ENCODE measurements around the gene PIGA. TPM values are rescaled to one million over a fixed set of nuclear protein-coding genes. Genes with fewer than 3 reads are reported as not detected.

PIGA gene
- total and polyA plus RNA-seq, 2 donors from 2014 or later, result 5.7 to 15.5 TPM

GRCh38 chrX:15366506-15367352 is 31.4 kb upstream of the PIGA start:
- no peak for TF ChIP-seq CTCF (IDR thresholded peaks at IDR 0.05; ENCODE audit: borderline replicate concordance, extremely low read depth, insufficient read depth)
- DNase-seq (no peak), FAIRE-seq (no peak)
- intact Hi-C loops (cut with DNase I), result no loop called here
- no peak overlapping the region for H3K4me3 ChIP-seq (ENCODE audit: low read length in 3 of 3)
- H3K9ac ChIP-seq (ENCODE audit: low read length in 3 of 3), result no peak overlapping the region
- H3K27me3 ChIP-seq (ENCODE audit: control insufficient read depth, insufficient read depth, low read length), result peaks cover 3% of the 10 kb centered on the region
- H3K4me1 ChIP-seq (ENCODE audit: control insufficient read depth in 2 of 3, insufficient read depth in 2 of 3, low read depth in 1 of 3, low read length in 3 of 3), result no peaks in the 10 kb centered on the region
- H3K9me3 ChIP-seq (ENCODE audit: control insufficient read depth in 2 of 3, insufficient read depth in 1 of 3, low read length in 3 of 3), result no peaks in the 10 kb centered on the region
- H3K27ac ChIP-seq (ENCODE audit: low read depth in 2 of 2, low read length in 2 of 2), result no peak overlapping the region
- no peaks in the 10 kb centered on the region for H3K36me3 ChIP-seq (ENCODE audit: control insufficient read depth in 2 of 3, insufficient read depth in 3 of 3, low read length in 3 of 3)

- Histone ChIP-seq H3K27me3 (ENCODE audit: control insufficient read depth, insufficient read depth, low read length) (peaks cover 5% of the 10 kb centered on the region), H3K36me3 (ENCODE audit: control insufficient read depth in 2 of 3, insufficient read depth in 3 of 3, low read length in 3 of 3) (no peaks in the 10 kb centered on the region), H3K4me3 (ENCODE audit: low read length in 3 of 3) (no peak overlapping the region), H3K27ac (ENCODE audit: low read depth in 2 of 2, low read length in 2 of 2) (no peak overlapping the region), H3K4me1 (ENCODE audit: control insufficient read depth in 2 of 3, insufficient read depth in 2 of 3, low read depth in 1 of 3, low read length in 3 of 3) (no peaks in the 10 kb centered on the region), H3K9ac (ENCODE audit: low read length in 3 of 3) (no peak overlapping the region), H3K9me3 (ENCODE audit: control insufficient read depth in 2 of 3, insufficient read depth in 1 of 3, low read length in 3 of 3) (no peaks in the 10 kb centered on the region)
- no peak for TF ChIP-seq CTCF (IDR thresholded peaks at IDR 0.05; ENCODE audit: borderline replicate concordance, extremely low read depth, insufficient read depth)
- no peak for DNase-seq
- FAIRE-seq, result no peak
- intact Hi-C loops (cut with DNase I), result no loop called here
Measured at GRCh38 chrX:15359701-15360100, 24.4 kb upstream of the PIGA start.

GRCh38 chrX:15358533-15358932 is 23.2 kb upstream of the PIGA start:
- Histone ChIP-seq H3K27me3 (ENCODE audit: control insufficient read depth, insufficient read depth, low read length) (peaks cover 5% of the 10 kb centered on the region), H3K9me3 (ENCODE audit: control insufficient read depth in 2 of 3, insufficient read depth in 1 of 3, low read length in 3 of 3) (no peaks in the 10 kb centered on the region), H3K9ac (ENCODE audit: low read length in 3 of 3) (no peak overlapping the region), H3K27ac (ENCODE audit: low read depth in 2 of 2, low read length in 2 of 2) (no peak overlapping the region), H3K4me1 (ENCODE audit: control insufficient read depth in 2 of 3, insufficient read depth in 2 of 3, low read depth in 1 of 3, low read length in 3 of 3) (no peaks in the 10 kb centered on the region), H3K4me3 (ENCODE audit: low read length in 3 of 3) (no peak overlapping the region), H3K36me3 (ENCODE audit: control insufficient read depth in 2 of 3, insufficient read depth in 3 of 3, low read length in 3 of 3) (no peaks in the 10 kb centered on the region)
- DNase-seq (no peak), FAIRE-seq (no peak)
- intact Hi-C loops (cut with DNase I), result no loop called here
- no peak for TF ChIP-seq CTCF (IDR thresholded peaks at IDR 0.05; ENCODE audit: borderline replicate concordance, extremely low read depth, insufficient read depth)
